ENCODE data around the gene TMEM187. TPM values are rescaled to one million over a fixed set of nuclear protein-coding genes. Genes with fewer than 3 reads are reported as not detected.

Gene TMEM187
- polyA plus RNA-seq, 10 donors = 2.6 to 7.9 (median 5.4) TPM

DNA sequence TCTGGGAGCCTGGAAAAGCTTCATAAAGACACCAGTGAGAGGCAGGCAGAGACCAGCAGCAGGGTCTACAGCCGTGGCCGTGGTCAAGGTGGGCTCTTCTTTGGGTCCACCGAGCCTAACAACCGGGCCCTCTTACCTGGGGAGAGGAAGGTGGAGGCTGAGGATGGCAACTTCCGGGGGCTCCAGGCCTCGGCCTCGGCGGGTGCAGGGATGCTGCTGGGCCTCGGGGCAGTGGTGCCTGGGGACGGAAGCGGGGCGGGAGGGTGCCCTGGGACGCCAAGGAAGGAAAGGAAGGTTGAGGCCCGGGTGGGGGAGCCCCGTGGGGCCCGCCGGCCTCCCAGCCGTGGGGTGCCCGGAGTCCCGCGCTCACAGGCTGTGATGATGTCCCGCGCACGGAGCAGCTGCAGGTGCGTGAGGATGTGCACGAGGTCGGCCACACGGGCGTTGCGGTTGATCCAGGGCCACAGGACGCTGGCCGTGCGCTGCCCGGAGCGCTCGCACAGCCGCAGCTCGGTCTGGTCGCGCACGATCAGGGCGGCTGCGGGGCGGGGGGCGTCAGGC lies 46.6 kb downstream of the TMEM187 start:
- no peak for DNase-seq

DNA sequence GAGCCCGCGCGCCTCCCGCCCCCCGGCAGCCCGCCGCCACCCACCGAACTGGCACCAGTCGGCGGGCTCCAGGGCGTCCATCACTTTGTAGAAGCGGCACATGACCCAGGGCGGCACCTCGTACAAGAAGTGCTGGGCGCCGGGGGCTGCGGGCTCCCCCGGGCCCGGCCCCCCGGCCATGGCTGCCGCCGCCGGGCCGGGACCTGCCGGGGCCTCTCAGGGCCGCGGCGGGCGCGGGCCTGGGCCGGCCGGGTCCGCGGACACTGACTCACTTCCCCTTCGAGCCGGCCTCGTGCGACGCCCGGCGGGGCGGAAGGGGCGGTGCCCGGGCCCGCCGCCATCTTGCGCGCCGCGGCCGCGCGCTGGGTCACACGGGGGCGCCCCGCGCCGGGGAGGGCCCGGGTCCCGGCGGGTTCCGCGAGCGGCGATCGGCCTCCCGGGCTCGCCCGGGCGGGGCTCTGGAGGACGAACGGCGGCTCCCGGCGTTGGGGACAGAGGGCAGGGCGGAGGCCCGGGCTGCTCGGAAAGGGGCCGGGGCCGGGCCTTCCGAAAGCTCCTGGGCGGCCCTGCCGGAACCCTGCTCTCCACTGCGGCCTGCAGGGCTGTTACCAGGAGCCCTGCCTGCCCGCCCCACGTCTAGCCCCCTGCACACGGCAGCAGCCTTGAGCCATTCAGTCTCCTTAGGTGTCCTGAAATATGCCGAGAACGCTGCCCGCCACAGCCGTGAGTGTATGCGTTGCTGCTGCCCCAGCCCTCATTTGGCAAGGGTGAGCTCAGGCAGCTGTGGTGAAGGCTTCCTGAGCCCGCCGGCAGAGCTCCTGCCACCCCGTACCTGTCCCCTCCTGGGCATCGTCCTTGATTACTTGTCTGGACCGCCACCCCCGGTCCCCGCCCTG lies 47.3 kb downstream of the TMEM187 start, which contains the start of gene IRAK1:
Gene IRAK1 (minus strand): TSS at position 270 of the 896 bp plus-strand sequence. CDS start 90 bp downstream, at position 180.
- peak; percentile 38 to 69 (median 67) for DNase-seq

DNA sequence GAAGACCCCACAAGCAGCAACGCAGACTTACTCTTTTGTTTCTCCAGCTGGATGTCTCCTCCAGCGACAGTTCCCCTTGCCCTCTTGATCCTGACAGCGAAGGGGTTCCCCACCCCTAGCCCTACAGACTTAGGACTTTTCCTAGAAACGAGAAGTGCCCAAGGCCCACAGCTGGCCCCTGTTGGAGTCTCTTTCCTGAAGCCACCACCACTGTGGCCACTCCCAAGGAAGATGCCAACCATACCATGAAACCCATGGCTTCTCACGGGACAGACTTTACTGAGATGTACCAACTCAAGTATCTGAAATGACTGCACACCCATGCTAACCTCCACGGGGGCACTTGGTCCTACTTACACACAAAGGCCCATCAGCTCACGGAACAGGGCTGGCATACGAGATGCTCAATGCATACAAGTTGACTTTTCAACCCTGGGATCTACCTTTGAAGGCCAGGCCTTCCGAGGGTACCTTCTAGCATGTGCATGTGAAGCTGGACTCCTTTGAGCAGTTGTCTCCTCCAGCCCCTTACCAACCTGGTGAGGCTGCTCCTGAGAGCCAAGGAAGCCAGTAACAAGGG lies 48.1 kb downstream of the TMEM187 start:
- DNase-seq = no peak

DNA sequence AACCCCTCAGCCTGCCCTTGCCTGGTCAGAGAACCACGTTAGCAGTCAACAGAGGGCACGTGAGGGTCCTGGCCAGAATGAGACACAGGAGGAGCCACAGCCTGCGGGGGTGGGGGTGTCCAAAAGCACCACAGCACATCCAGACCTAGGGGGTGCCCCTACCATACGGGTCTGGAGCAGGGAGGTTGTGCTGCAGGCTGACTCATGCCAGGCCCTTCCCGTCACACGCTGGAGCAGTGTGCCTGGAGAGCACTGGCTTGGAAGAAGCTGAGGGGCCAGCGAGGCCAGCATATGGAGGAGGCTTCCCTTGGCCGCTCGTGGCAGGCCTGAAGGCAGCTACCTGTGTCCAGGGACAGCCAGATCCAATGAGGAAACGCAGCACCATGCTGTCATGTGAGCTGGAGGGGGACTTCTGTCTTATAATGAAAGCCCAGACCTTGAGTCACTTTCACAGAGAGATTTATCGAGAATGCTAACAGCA lies 48.6 kb downstream of the TMEM187 start:
- DNase-seq = no peak

DNA sequence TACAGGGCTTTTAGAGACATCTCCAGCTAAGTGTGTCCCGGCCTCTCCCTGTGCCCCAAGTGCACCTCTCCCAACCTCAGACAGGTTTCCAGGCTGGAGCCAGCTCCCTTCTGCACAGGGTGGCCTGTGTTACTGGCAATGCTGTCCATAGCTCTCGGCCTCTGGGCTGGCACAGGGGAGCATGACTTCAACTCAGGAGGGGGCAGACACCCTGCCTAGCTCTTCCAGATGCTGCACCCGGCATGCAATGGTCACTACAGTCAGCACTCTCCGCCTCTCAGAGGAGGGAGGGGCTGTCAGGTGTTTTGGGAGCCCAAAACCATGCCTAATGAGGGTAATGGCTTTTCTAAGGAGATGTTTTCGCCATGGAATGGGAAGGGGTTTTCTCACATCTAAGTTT lies 49.6 kb downstream of the TMEM187 start:
- DNase-seq = no peak

DNA sequence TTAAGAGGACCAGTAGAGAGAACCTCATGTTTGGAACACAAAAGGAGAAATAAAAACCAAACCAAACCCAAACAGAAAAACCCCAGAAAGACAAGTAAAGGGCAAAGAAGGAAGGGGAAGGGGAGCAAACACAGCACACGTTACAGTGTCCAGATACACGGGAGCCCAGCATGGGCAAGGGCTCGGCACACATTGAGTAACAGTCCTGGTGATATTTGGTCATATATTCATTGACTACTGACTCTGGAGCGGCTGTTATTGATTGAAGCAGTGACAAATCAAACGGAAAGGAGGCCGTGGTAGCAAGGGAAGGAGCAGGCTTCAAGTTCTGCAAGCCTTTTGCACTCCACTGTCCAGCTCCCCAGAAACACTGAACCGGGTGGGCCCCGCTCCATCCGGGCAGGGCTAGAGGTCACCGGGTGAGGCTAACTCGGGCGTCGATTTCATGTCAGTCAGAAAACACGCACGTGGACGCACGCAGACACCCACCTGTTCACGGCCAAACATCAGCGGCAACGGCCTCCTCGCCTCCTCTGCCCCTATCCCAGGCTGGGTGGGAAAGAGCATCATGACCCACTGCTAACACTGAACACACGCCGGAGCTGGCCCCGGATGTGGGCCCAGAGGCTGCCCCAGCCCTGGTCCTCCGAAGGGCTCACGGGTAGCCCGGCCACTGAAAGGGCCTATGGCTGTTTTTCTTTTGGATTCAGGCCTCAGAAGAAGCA lies 50.9 kb downstream of the TMEM187 start:
- DNase-seq = no peak

DNA sequence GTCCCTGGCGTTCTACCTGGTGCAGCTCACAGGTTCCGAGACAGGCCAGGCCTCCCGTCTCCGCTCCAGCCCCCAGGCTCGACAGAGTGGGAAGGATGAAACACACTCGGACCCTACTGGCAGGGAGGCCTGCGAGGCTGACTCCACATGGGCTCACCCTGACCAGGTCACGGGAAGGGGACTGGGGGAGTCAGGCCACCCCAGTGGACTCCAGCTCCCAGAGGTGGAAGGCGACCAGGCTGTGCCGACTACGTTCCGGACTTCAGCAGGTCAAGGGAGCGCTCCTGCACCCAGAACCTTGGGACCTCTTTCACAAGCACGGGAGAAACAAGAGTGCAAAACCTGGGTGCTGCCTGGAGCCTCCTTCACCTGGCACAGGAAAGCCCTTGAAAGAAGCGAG lies 51.7 kb downstream of the TMEM187 start:
- no peak for DNase-seq

GRCh38 chrX:154025230-154025629 lies 52.7 kb downstream of the TMEM187 start:
- DNase-seq = no peak

- no peak for DNase-seq
These were observed 53.8 kb downstream of the TMEM187 start for GRCh38 chrX:154026136-154027021.

DNA sequence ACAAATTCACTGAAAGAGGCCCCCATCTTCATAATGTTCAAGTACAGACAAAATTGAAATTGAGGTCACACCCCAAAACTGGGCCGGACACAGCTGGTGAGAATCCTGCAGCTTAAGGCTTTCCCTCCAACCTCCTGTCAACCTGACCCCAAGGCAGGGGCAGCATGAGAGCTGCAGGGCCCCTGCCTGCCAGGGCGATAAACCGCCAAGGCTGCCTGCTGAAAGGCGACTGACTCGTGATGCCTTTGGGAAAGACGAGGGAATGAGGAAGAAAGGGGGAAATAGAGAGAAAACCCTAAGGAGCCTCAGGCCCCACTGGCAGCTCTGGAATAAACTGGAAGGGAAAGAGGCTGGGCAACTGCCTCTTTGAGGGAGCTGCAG lies 54.5 kb downstream of the TMEM187 start:
- no peak for DNase-seq

- DNase-seq = no peak
These were observed 55.4 kb downstream of the TMEM187 start for GRCh38 chrX:154027986-154028385.

DNA sequence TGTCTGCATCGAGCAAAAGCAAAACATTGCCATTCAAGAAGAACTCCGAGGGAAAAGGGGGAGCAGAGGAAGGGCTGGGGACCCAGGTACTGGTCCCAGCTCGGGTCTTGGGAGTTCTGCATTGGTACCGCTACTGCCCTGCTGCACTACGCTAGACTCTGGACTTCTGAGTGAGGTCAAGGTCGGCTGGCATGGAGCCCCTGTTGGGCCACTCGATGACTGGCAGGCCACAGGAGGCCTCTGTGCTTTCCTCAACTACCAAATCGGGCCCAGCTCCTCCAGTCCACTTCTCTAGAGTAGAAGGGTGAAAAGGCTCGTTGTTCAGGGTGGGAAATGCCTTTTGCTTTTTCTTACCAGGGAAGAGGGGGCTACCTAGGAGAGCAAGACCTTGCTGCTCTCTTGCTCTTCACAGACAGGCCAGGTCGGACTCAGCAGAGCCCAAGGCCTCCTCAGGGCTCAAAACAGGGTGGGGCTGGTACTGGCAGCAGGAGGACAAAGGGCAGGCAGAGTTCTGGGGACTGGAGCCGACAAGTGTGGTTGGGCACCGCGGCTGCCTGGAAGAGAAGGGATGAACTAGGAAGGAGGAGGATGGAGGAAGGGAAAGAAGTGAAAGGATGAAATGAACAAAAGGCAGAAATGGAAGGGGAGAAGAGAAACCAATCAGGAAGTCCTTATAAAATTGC lies 56.1 kb downstream of the TMEM187 start:
- DNase-seq = no peak

DNA sequence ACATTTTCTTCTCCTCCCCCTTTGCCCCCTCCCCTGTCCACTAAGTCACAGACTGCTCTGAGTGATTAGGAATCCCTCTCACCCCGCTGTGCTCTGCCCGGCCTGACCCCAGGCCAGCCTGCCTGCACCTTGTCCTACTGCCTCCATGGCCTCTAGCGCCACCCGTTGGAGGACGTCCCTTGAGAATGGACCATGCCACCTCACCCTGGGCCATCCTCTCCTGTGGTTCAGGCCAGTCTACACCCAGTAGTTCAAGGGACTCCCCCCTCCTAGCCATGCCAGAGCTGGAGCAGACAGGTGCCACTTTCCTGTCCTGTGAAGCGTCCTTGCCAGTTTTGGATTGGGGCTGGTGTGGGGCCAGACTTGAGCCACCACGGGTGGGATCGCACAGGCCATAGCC lies 56.9 kb downstream of the TMEM187 start:
- no peak for DNase-seq

- no peak for DNase-seq
These were observed 57.7 kb downstream of the TMEM187 start for GRCh38 chrX:154030266-154030665.

DNA sequence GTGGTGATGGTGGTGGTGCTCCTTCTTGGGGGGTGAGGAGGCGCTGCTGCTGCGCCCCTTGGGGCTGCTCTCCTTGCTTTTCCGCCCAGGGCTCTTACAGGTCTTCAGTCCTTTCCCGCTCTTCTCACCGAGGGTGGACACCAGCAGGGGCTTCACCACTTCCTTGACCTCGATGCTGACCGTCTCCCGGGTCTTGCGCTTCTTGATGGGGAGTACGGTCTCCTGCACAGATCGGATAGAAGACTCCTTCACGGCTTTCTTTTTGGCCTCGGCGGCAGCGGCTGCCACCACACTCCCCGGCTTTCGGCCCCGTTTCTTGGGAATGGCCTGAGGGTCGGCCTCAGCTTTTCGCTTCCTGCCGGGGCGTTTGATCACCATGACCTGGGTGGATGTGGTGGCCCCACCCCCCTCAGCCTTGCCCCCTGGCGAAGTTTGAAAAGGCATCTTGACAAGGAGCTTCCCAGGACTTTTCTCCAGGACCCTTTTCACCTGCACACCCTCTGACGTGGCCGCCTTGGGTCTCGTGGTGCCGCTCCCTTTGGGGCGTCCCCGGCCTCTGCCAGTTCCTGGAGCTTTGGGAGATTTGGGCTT lies 58.3 kb downstream of the TMEM187 start:
- no peak for DNase-seq

DNA sequence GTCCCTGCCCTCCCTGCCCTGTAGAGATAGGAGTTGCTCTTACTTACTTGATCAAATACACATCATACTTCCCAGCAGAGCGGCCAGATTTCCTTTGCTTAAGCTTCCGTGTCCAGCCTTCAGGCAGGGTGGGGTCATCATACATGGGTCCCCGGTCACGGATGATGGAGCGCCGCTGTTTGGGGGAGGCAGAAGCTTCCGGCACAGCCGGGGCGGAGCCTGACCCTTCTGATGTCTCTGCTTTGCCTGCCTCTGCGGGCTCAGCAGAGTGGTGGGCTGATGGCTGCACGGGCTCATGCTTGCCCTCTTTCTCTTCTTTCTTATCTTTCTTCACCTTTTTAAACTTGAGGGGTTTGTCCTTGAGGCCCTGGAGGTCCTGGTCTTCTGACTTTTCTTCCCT lies 59.6 kb downstream of the TMEM187 start:
- DNase-seq = no peak

- no peak for DNase-seq
These were observed 60.1 kb downstream of the TMEM187 start for GRCh38 chrX:154032653-154033052.
